Activated T-helper 17 cell treated with anti-CD3 and anti-CD28 coated beads, Interleukin-2, amount 50 U/mL, for 72 hours (primary cell): ENCODE data around the gene HOXA6. TPM values are rescaled to one million over a fixed set of nuclear protein-coding genes. Genes with fewer than 3 reads are reported as not detected.

Experiments
- ATAC-seq: fragments of 150-1000 bp; cut with Tn5 transposase; replicated peaks from 2 replicates; pipeline ENCODE4 v1.10.0; 2021; ENCODE audit warnings: mild to moderate bottlenecking, moderate library complexity
- H3K27ac Mint-ChIP-seq: one replicate; pipeline ENCODE4 v1.8.0; 2022; ENCODE audit warnings: mixed read lengths
- H3K27me3 Mint-ChIP-seq: one replicate; pipeline ENCODE4 v1.8.0; 2022; ENCODE audit warnings: mixed read lengths
- H3K36me3 Mint-ChIP-seq: one replicate; pipeline ENCODE4 v1.8.0; 2022; ENCODE audit warnings: low read depth, mild to moderate bottlenecking, mixed read lengths
- H3K4me1 Mint-ChIP-seq: one replicate; pipeline ENCODE4 v1.8.0; 2022; ENCODE audit warnings: mixed read lengths
- H3K4me3 Mint-ChIP-seq: one replicate; pipeline ENCODE4 v1.8.0; 2022; ENCODE audit warnings: mild to moderate bottlenecking, mixed read lengths
- H3K9me3 Mint-ChIP-seq: one replicate; pipeline ENCODE4 v1.8.0; 2022; ENCODE audit warnings: mixed read lengths
- total RNA-seq, 2 donors: library from RNA; stranded (reverse); gene quantifications; one replicate each; pipeline ENCODE4 v1.2.3, GENCODE V29; 2022

Gene HOXA6
- total RNA-seq, 2 donors from 2014 or later = not detected

DNA sequence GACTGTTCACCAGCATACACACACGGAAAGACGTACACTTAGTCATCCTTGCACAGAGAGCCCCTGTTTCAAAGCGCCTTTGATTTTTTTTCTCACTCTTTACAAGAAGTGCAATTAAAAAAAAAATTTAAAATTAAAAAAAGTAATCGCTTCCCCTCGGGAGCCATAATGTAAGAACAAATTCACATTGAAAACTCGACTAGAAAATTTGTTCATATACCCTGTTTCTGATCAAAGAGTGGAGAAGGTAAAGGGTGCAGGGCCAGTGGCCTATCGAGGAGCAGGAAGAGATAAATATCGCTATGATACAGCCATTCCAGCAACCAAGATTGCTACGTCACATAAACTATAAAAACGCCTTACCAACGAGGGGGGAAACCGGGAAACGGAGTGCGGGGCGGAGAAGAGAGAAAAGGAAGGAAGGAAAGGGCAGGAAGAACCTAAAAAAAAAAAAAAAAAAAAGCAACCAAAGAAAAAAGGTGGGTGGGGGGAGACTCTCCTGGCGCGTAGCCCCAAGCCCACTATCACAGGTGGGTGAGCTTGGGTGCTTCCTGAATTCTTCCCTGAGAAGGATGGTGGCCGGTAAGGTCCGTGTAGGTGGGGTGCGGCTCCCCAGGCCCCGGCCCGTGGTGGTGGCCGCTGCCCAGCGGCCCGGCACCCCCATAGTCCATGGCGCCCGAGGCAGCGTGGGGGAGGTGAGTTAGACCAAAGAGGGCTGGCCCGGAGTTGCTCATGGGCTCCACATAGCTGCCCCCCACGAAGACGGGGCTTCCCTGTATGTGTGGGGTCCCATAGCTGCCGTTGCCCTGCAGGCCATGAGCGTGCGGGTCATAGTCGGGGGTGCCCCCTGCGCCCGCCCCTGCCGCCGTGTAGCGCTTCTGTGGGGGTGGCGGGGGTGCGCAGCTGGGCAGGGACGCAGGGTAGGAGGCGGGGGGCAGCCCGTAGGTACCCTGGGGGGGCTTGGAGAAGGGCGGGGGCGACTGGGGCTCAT, 39.9 kb downstream of the HOXA6 start:
- H3K27me3 Mint-ChIP-seq = peaks cover 30% of the 10 kb centered on the region
- no peaks in the 10 kb centered on the region for H3K9me3 Mint-ChIP-seq
- peaks cover 4% of the 10 kb centered on the region for H3K36me3 Mint-ChIP-seq
- H3K4me1 Mint-ChIP-seq = peaks cover 14% of the 10 kb centered on the region
- no peak for ATAC-seq
- no peak overlapping the region for H3K4me3 Mint-ChIP-seq
- H3K27ac Mint-ChIP-seq = no peak overlapping the region

DNA sequence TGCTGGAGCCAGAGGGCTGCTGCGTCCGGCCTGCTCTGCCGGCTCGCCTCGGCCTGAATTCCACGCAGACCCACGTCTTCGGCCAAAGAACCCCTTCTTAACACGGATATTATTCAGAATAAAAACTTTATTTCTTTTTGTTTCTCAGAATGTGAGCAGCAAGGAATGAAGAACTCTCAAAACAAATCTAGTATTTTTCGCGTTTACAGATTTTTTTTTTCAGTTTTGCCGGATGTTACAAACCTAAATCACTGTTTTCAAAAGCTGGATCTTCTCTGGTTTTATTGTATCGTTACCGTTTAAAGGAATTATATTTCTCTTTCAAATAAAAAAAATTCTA, 40.7 kb downstream of the HOXA6 start:
- Mint-ChIP-seq H3K27me3 (peaks cover 35% of the 10 kb centered on the region), H3K27ac (no peak overlapping the region), H3K4me1 (peaks cover 17% of the 10 kb centered on the region), H3K4me3 (no peak overlapping the region), H3K36me3 (peaks cover 11% of the 10 kb centered on the region), H3K9me3 (no peaks in the 10 kb centered on the region)
- ATAC-seq = no peak

DNA sequence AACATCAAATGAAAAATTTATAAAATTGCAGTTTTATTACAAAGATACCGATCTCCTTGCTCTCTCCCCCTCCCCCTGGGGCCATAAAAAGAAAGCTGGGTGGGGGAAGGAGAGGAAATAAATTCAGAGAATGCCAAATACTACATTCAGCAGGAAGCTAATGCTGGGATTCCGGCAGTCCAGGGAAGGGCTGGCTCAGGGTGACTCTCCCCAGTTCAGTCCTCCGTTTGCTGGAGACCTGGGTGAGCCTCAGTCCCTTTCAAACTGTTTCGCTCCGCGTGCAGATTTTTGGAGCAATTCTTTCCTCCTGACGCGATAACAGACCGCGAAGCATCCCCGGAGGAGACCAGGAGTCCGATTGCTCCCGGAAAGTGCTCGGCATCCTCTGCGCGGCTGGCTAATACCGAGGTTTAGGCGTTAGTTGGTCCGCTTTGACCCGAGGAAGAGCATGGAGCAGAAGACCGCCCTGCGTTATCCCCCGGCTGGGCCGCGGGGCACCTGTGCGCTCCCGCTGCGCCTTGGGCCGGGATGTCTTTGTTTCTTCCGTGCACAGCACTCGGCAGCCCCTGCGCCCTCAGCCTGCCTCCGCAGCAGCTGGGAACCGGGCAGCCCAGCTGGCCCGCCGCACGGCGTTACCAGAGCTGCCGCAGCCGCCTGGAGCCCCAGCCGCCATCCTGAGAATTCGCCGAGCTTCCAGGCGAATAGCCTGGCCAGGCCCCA, 41.2 kb downstream of the HOXA6 start:
- H3K4me1 Mint-ChIP-seq = peaks cover 17% of the 10 kb centered on the region
- H3K27ac Mint-ChIP-seq = no peak overlapping the region
- peaks cover 16% of the 10 kb centered on the region for H3K36me3 Mint-ChIP-seq
- no peak for ATAC-seq
- no peaks in the 10 kb centered on the region for H3K9me3 Mint-ChIP-seq
- no peak overlapping the region for H3K4me3 Mint-ChIP-seq
- H3K27me3 Mint-ChIP-seq = peaks cover 37% of the 10 kb centered on the region

DNA sequence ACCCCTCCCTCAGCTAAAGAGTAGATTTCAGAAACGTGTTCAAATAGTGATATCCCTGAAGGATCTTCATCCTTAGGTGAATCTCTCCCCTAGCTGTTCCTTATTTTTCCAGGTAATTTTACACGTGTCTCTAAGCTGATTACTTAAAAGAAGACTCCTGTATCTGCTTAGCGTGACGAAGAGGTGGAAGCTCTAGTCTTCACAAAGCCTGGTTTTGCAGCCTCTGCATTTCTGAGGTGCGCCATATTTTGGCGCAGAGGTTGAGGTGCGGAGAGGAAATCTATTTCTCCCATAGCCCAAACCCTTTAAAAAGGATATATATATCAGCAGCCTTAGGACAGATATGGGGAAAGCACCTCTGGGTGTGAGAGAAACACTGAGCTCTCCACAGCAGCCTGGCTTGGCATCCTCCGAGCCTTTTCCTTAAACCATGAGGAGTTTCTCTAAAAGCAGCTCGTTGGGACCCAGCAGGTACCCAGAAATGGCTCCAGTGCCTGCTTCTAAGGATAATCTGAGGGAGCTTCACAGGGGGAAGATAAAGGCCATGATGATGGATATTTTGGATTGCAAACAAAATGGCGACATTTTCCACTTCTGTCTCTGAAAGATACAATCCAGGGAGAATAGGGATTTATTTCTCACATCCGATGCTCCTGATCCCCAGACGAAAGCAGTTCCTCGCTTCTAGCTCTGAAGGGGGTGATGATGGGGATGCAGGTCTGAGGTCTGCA, 42.1 kb downstream of the HOXA6 start:
- Mint-ChIP-seq H3K4me3 (no peak overlapping the region), H3K36me3 (peaks cover 25% of the 10 kb centered on the region), H3K9me3 (no peaks in the 10 kb centered on the region), H3K27ac (no peak overlapping the region), H3K27me3 (peaks cover 44% of the 10 kb centered on the region), H3K4me1 (peaks cover 17% of the 10 kb centered on the region)
- no peak for ATAC-seq

DNA sequence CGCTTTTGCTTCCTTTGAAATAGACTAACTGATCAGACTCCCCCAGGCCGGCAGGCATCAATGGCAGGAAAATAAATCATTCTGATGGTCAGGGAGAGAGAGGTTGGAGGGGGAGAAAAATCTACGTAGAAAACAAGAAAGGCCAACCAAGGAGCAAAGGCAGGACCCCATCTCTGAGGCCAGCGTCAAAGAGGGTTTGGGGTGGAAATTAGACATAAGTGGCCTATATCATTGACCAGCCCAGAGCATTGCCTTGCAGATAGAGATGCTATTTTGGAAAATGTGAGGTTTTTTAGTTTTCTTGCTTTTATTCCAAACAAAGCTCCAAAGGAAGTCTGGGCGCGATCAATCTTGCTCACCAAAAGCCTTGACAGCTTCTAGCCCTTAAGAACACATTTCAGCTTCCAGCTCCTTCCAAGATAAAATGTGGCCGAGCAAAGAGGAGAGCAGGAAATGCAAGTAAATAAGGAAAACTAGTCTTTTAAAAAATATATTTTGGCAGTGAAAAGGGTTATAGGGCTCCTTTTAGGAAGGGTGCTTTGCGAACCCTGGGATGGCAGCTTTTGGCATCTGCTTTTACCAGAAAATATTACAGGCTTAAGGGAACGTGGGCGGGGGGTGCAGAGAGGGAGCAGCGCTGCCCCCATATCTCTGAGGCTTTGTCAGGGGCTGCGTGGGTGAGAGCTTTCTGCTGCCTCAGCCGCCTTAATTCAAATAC, 43.1 kb downstream of the HOXA6 start:
- H3K27me3 Mint-ChIP-seq = peaks cover 53% of the 10 kb centered on the region
- H3K27ac Mint-ChIP-seq = no peak overlapping the region
- no peak for ATAC-seq
- no peaks in the 10 kb centered on the region for H3K9me3 Mint-ChIP-seq
- H3K4me3 Mint-ChIP-seq = no peak overlapping the region
- H3K4me1 Mint-ChIP-seq = peaks cover 17% of the 10 kb centered on the region
- peaks cover 35% of the 10 kb centered on the region for H3K36me3 Mint-ChIP-seq

DNA sequence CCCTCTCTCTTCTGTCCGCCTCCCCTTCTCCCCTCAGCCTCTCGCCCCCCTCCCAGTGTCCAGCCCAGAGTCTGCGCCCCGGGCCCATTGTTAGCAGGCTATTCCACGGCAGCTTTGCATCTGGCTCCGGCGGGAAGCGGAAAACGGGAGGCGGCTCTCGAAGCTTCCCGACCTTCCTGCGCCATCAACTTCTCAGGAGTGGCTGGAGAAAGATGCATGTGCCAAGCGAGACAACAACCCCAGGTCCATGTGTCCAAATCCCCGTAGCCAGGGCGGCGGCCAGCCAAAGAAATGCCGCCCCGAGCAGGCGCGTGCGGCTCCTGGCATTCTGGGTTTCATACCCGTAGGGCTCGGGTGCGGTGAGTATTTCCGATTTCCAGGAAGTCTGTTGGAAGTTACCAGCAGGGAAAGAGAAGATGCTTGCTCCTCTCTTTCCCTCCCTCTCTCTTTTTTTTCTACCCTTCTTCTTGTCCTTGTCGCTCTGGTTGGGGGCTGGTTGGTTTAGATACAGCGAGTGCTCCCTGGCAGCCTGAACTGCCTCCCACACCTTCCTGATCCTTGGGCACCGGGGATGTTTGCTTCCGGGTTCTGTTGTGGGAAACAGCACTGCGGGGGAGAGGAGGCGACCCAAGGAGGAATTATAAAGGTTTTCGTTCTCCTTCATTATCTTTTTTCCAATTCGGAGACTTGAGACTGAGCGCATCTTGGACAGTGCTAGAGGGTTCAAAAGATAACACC, 43.9 kb downstream of the HOXA6 start:
- no peak overlapping the region for H3K27ac Mint-ChIP-seq
- H3K9me3 Mint-ChIP-seq = no peaks in the 10 kb centered on the region
- H3K4me1 Mint-ChIP-seq = peaks cover 17% of the 10 kb centered on the region
- no peak for ATAC-seq
- no peak overlapping the region for H3K4me3 Mint-ChIP-seq
- H3K36me3 Mint-ChIP-seq = peaks cover 37% of the 10 kb centered on the region
- peaks cover 55% of the 10 kb centered on the region for H3K27me3 Mint-ChIP-seq

GRCh38 chr7:27102581-27103442, 44.8 kb downstream of the HOXA6 start, which contains the start of gene HOXA2:
HOXA2 (minus strand) TSS chr7:27102683; CDS start chr7:27102500, 183 bp downstream.
- no peaks in the 10 kb centered on the region for H3K9me3 Mint-ChIP-seq
- H3K4me3 Mint-ChIP-seq = peak within 1 kb of the TSS; percentile 43
- H3K4me1 Mint-ChIP-seq = peaks cover 17% of the 10 kb centered on the region
- H3K36me3 Mint-ChIP-seq = peaks cover 37% of the 10 kb centered on the region
- H3K27ac Mint-ChIP-seq = no peak within 1 kb of the TSS
- ATAC-seq = no peak
- H3K27me3 Mint-ChIP-seq = peaks cover 55% of the 10 kb centered on the region

GRCh38 chr7:27101957-27102580, 45.5 kb downstream of the HOXA6 start:
- Mint-ChIP-seq H3K9me3 (no peaks in the 10 kb centered on the region), H3K27me3 (peaks cover 55% of the 10 kb centered on the region), H3K4me1 (peaks cover 17% of the 10 kb centered on the region), H3K36me3 (peaks cover 37% of the 10 kb centered on the region), H3K4me3 (peak overlapping the region; percentile 43), H3K27ac (no peak overlapping the region)
- ATAC-seq = no peak

DNA sequence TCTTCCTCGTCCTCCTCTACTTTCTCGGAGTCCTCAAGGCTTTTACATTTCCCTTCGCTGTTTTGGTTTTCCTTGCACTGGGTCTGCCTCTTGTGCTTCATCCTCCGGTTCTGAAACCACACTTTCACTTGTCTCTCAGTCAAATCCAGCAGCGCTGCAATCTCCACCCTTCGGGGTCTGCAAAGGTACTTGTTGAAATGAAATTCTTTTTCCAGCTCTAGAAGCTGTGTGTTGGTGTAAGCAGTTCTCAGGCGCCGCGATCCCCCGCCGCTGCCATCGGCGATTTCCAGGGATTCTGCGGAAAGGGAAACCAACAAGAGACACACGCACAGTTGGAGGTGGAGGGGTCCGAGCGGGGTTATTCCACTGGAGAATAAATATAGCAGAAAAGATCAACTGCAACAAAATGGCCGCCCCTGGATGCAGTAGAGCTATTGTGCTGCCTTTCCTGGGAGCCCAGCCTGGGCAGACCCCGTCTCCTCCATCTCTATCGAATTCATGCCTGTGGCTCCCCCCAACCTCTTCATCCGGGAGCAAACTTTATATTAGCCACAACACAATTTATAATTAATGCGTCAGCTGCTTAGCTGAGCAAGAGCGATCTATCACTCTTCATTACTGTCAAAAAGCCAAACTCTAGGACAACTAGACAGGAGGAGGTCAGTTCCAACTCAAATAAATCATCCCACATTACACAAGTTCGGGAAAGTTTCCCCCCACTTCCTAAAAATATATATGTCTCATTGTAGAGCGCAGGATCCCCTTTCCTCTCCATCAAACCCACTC, 46.2 kb downstream of the HOXA6 start:
- Mint-ChIP-seq H3K27me3 (peaks cover 56% of the 10 kb centered on the region), H3K9me3 (no peaks in the 10 kb centered on the region), H3K4me3 (no peak overlapping the region), H3K4me1 (peaks cover 18% of the 10 kb centered on the region), H3K36me3 (peaks cover 37% of the 10 kb centered on the region), H3K27ac (no peak overlapping the region)
- no peak for ATAC-seq

GRCh38 chr7:27100694-27101170, 46.8 kb downstream of the HOXA6 start:
- Mint-ChIP-seq H3K9me3 (no peaks in the 10 kb centered on the region), H3K4me1 (peaks cover 18% of the 10 kb centered on the region), H3K27ac (no peak overlapping the region), H3K4me3 (no peak overlapping the region), H3K36me3 (peaks cover 37% of the 10 kb centered on the region), H3K27me3 (peaks cover 56% of the 10 kb centered on the region)
- no peak for ATAC-seq

GRCh38 chr7:27099453-27100370, 47.9 kb downstream of the HOXA6 start:
- H3K27me3 Mint-ChIP-seq = peaks cover 59% of the 10 kb centered on the region
- ATAC-seq = no peak
- H3K4me3 Mint-ChIP-seq = no peak overlapping the region
- peaks cover 37% of the 10 kb centered on the region for H3K36me3 Mint-ChIP-seq
- peaks cover 18% of the 10 kb centered on the region for H3K4me1 Mint-ChIP-seq
- H3K9me3 Mint-ChIP-seq = no peaks in the 10 kb centered on the region
- no peak overlapping the region for H3K27ac Mint-ChIP-seq
